ENCODE data around the gene TPSD1.

Gene TPSD1

DNA sequence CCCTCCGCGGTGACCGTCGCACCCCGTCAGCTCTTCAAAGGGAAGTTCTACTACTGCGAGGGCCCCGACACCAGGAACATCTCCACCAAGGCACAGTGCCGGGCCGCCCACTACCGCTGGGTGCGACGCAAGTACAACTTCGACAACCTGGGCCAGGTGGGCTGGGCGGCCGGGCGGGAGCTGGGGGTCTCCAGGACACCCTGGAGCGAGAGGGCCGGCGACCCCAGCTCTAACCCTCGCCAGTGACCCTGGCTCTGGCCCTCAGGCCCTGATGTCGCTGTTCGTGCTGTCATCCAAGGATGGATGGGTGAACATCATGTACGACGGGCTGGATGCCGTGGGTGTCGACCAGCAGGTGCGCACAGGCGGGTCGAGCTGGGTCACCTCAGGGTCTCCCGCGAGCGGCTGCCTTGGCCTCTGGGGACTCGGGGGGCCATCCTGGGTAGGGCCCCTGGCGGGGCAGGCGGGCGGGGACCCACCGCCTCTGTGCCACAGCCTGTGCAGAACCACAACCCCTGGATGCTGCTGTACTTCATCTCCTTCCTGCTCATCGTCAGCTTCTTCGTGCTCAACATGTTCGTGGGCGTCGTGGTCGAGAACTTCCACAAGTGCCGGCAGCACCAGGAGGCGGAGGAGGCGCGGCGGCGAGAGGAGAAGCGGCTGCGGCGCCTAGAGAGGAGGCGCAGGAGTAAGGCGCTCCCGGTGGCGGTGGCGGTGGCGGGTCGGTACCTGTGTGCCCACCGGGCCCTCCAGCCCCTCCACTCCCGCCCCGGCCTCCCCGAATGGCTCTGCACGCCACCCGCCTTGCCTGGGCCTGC is 44.2 kb upstream of the TPSD1 start:
- DNase-seq (ENCODE audit: low spot score) = no peak
- in situ Hi-C loops (cut with MboI; ENCODE audit: low pct_unique_long_range_greater_than_20kb, low sequenced_read_pairs, unreplicated experiment) = no loop called here
- no peak for TF ChIP-seq CTCF (IDR thresholded peaks at IDR 0.05; ENCODE audit: extremely low read depth, insufficient read depth, missing control alignments)

- in situ Hi-C loops (cut with MboI; ENCODE audit: low pct_unique_long_range_greater_than_20kb, low sequenced_read_pairs, unreplicated experiment) = no loop called here
- no peak for TF ChIP-seq CTCF (IDR thresholded peaks at IDR 0.05; ENCODE audit: extremely low read depth, insufficient read depth, missing control alignments)
- no peak for DNase-seq (ENCODE audit: low spot score)
These were observed 43.2 kb upstream of the TPSD1 start for GRCh38 chr16:1212616-1213194.

- in situ Hi-C loops (cut with MboI; ENCODE audit: low pct_unique_long_range_greater_than_20kb, low sequenced_read_pairs, unreplicated experiment) = no loop called here
- DNase-seq (ENCODE audit: low spot score) = no peak
- no peak for TF ChIP-seq CTCF (IDR thresholded peaks at IDR 0.05; ENCODE audit: extremely low read depth, insufficient read depth, missing control alignments)
These were observed 42.6 kb upstream of the TPSD1 start for GRCh38 chr16:1213231-1213630.

DNA sequence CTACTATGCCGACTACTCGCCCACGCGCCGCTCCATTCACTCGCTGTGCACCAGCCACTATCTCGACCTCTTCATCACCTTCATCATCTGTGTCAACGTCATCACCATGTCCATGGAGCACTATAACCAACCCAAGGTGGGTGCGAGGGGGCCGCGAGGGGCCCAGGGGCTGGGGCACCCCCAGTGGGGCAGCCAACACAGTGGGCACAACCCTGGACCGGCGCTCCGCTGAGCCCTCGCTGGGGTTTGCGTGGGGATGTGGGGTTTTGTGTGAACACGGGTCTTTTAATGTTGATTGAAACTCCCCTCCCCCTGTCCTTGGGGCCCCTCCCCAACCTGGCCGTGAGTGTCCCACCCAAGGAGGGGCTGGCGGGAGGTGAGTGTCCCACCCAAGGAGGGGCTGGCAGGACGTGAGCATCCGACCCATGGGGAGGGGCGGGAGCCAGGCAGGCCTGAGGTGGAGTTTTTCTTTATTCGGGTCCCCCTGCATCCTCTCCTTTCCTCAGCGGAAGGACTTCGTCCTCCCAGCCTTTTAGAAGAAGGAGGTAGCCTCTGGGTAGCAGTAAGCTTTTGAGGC is 42.0 kb upstream of the TPSD1 start:
- in situ Hi-C loops (cut with MboI; ENCODE audit: low pct_unique_long_range_greater_than_20kb, low sequenced_read_pairs, unreplicated experiment) = no loop called here
- no peak for TF ChIP-seq CTCF (IDR thresholded peaks at IDR 0.05; ENCODE audit: extremely low read depth, insufficient read depth, missing control alignments)
- DNase-seq (ENCODE audit: low spot score) = no peak

- no peak for DNase-seq (ENCODE audit: low spot score)
- in situ Hi-C loops (cut with MboI; ENCODE audit: low pct_unique_long_range_greater_than_20kb, low sequenced_read_pairs, unreplicated experiment) = no loop called here
- no peak for TF ChIP-seq CTCF (IDR thresholded peaks at IDR 0.05; ENCODE audit: extremely low read depth, insufficient read depth, missing control alignments)
These were observed 41.1 kb upstream of the TPSD1 start for GRCh38 chr16:1214719-1215118.

- DNase-seq (ENCODE audit: low spot score) = no peak
- TF ChIP-seq CTCF (IDR thresholded peaks at IDR 0.05; ENCODE audit: extremely low read depth, insufficient read depth, missing control alignments) = no peak
- in situ Hi-C loops (cut with MboI; ENCODE audit: low pct_unique_long_range_greater_than_20kb, low sequenced_read_pairs, unreplicated experiment) = no loop called here
These were observed 40.1 kb upstream of the TPSD1 start for GRCh38 chr16:1215574-1216295.
